Left renal cortex interstitium (tissue), 4 donors: ENCODE results near the gene ARHGDIG. TPM values are rescaled to one million over a fixed set of nuclear protein-coding genes. Genes with fewer than 3 reads are reported as not detected.

Experiments used
- DNase-seq, 4 donors: peaks; one replicate each; pipeline ENCODE4 v3.0.0-alpha.2; 2013; ENCODE audit warnings: low read depth in 4 of 4, low spot score in 2 of 4, missing footprints in 1 of 4
- polyA plus RNA-seq, 4 donors: library from polyadenylated mRNA; unstranded; fragments of 120-200 nt; gene quantifications; one replicate each; pipeline ENCODE4 v1.2.1, GENCODE V29; 2013; ENCODE audit not compliant: insufficient read length in 4 of 4

The ARHGDIG gene
- polyA plus RNA-seq, 4 donors: 2.0 to 6.0 (median 4.1) TPM

GRCh38 chr16:278863-279366, 1.5 kb upstream of the ARHGDIG start:
- DNase-seq: no peak

- no peak for DNase-seq
These were observed 860 bp upstream of the ARHGDIG start for GRCh38 chr16:279531-279930.

GRCh38 chr16:280005-280460, 358 bp upstream of the ARHGDIG start:
- DNase-seq: no peak

GRCh38 chr16:280991-281659, 734 bp downstream of the ARHGDIG start:
- DNase-seq: no peak

- DNase-seq: no peak
These were observed 1.4 kb downstream of the ARHGDIG start for GRCh38 chr16:281660-282255.

GRCh38 chr16:282491-282890, 2.1 kb downstream of the ARHGDIG start:
- no peak for DNase-seq

- no peak for DNase-seq
These were observed 2.8 kb downstream of the ARHGDIG start, which contains the start of gene PDIA2 for GRCh38 chr16:283033-283805. TSS of gene PDIA2 (plus strand) at chr16:283164. CDS start at chr16:283170, 6 bp downstream.

GRCh38 chr16:284204-285120, 4.1 kb downstream of the ARHGDIG start:
- DNase-seq: no peak

- DNase-seq: no peak
These were observed 5.0 kb downstream of the ARHGDIG start for GRCh38 chr16:285146-286055.

GRCh38 chr16:286491-287297, 6.3 kb downstream of the ARHGDIG start:
- DNase-seq: no peak

- no peak for DNase-seq
These were observed 7.0 kb downstream of the ARHGDIG start for GRCh38 chr16:287298-287811.

- no peak for DNase-seq
These were observed 7.9 kb downstream of the ARHGDIG start for GRCh38 chr16:287981-288920.

GRCh38 chr16:289395-289997, 9.1 kb downstream of the ARHGDIG start:
- DNase-seq: no peak

GRCh38 chr16:290015-290680, 9.8 kb downstream of the ARHGDIG start:
- DNase-seq: no peak

GRCh38 chr16:290681-291405, 10.5 kb downstream of the ARHGDIG start:
- no peak for DNase-seq
